Body of pancreas (tissue), 4 donors: Measurements from ENCODE around the gene SFR1.

Source experiments
- POLR2A ChIP-seq, 3 donors: fragments of 450-650 bp; IDR thresholded peaks; one replicate each; pipeline ENCODE4 v1.6.1; 2016; ENCODE audit warnings: antibody characterized with exemption in 3 of 3, mild to moderate bottlenecking in 2 of 3
- TF ChIP-seq, protein P1 (sequence below), 7 experiments: fragments of 450-650 bp in 4 of 7; fragments of 200-600 bp in 3 of 7; sonication (generic) in 3 of 7; IDR thresholded peaks; one replicate each; pipeline ENCODE4 v1.5.1; 2016 to 2019; ENCODE audit warnings: antibody characterized with exemption in 7 of 7

GRCh38 chr10:104120512-104120902 lies 1.5 kb upstream of the SFR1 start:
- TF ChIP-seq, protein P1, sequence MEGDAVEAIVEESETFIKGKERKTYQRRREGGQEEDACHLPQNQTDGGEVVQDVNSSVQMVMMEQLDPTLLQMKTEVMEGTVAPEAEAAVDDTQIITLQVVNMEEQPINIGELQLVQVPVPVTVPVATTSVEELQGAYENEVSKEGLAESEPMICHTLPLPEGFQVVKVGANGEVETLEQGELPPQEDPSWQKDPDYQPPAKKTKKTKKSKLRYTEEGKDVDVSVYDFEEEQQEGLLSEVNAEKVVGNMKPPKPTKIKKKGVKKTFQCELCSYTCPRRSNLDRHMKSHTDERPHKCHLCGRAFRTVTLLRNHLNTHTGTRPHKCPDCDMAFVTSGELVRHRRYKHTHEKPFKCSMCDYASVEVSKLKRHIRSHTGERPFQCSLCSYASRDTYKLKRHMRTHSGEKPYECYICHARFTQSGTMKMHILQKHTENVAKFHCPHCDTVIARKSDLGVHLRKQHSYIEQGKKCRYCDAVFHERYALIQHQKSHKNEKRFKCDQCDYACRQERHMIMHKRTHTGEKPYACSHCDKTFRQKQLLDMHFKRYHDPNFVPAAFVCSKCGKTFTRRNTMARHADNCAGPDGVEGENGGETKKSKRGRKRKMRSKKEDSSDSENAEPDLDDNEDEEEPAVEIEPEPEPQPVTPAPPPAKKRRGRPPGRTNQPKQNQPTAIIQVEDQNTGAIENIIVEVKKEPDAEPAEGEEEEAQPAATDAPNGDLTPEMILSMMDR (IDR thresholded peaks at IDR 0.05) = no peak
- TF ChIP-seq POLR2A (IDR thresholded peaks at IDR 0.05) = no peak
